GM18519 (cell line): ENCODE results near the gene NEUROG3.
"Not testable (repeated sequence)": the region's sequence is repeated elsewhere in the genome, so short reads cannot be mapped to it uniquely, and the experiment has no call there.

ENCODE experiments used
- ATAC-seq: cut with Tn5 transposase; IDR thresholded peaks from one replicate; pipeline ENCODE4 v1.9.1; 2021; ENCODE audit warnings: mild to moderate bottlenecking, moderate library complexity; ENCODE audit not compliant: unreplicated experiment, low FRiP score

Gene NEUROG3

GRCh38 chr10:69572159-69573055 lies 815 bp downstream of the NEUROG3 start:
- no peak for ATAC-seq

DNA sequence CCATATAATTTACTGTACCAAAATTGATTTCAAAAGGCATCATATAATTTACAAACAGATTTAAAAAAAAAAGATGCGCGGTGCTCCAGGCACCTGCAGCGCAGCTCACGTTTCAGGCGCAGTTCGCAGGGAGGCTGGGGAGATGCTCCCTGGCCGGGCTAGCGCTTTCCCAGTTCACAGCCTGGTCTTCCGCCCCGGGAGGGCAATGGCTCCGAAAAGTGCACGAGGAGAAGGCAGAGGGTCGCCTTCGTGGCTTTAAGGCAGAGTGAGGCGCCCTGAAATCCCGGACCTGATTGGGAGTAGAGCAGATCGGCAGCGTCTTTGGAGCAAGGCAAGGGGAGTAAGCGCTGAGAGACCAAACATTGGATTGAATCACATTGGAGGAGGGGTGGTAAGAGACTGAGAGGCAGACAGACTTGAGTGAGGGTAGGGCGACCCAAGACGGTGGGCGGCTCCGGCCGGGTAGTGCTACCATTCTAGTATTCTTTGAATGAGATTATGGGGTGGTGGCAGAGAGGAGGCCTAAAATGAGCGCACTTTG lies 1.5 kb downstream of the NEUROG3 start:
- no peak for ATAC-seq

GRCh38 chr10:69570050-69570816 lies 3.0 kb downstream of the NEUROG3 start:
- ATAC-seq: no peak

DNA sequence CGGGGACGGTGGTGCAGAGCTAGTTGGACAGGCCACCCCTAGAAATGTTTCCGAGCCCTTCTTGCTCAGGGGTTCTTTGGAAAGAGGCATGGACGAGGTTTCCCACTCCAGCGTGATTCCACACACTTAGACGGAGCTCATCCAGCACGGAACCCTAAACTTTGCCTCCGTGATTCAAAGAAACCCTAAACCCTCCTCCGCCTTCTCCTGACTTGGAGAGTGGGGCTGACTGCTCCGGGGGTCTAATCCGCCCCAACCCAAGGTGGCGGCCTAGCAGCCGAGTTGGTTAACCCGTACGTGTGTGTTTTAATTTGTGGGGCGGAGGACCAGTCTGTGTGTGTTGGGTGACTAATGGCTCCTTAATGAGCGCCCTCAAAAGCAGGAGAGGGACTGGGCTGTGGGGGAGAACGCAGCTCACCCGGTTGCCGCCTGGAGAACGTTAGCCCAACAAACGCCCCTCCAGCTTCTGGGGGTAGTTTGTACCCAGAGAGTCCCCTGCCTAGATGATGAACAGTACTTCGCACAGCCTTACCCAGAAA lies 3.8 kb downstream of the NEUROG3 start:
- ATAC-seq: no peak

- no peak for ATAC-seq
Observed at GRCh38 chr10:69568472-69569395, 4.5 kb downstream of the NEUROG3 start.

DNA sequence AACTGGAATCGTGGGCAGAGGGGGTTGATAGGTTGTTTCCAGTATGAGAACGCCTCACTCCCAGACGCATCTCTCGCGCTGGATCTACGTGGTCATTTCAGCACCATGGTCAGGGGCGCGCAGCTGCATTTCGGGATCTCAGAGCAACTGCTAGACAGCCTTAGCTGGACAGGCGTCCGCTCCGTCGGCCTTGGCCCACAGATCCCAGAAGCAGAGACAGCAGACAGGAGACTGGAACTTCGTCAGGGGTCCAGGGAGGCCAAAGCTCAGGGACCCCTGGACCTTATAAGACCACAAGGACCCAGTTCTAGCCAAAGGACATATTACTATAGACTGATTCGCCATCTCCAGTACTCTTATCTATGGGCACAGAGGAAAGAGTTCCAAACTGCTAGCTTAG lies 5.3 kb downstream of the NEUROG3 start:
- ATAC-seq: no peak

- no peak for ATAC-seq
Observed at GRCh38 chr10:69562731-69563254, 10.4 kb downstream of the NEUROG3 start.

GRCh38 chr10:69559525-69559924 lies 13.7 kb downstream of the NEUROG3 start:
- ATAC-seq: no peak

DNA sequence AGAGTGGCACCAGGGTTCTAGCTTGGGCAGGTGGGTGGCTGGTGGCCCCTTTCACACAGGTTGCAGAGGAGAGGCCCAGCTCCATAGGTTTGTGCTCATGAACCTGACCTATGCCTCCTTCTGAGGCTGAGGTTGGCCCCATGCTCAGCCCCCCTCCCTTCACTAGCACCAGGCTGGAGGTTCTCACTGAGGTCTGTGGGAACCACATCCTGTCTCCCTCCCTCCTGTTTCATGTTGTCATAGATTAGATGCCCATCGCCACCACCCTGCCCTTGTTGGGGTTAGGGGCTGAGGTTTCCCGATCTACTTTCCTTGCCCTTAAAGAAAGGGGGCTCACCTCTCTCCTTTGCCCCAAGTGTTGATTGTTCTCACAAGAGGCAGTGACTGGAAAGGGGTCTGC lies 14.7 kb downstream of the NEUROG3 start:
- no peak for ATAC-seq

- ATAC-seq: no peak
Observed at GRCh38 chr10:69554611-69555010, 18.6 kb downstream of the NEUROG3 start.

DNA sequence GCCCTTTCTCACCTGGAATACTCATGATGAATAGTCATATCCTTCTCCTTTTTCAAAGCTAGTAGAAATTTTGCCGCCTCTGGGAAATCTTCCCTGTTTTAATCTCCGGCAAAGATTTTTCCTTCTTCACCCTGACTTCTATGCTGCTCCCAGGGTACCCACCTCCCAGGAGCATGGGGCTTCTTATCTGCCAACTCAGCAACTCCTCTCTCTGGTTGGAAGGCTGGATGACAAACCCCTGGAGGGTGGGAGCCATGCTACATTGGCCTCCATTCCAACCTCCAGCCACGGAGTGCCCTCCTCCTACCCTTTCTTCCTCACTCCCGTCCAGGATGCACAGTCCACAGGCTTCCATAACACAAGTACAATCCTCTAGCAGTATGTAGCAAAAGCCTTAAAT lies 19.9 kb downstream of the NEUROG3 start:
- no peak for ATAC-seq

- no peak for ATAC-seq
Observed at GRCh38 chr10:69552268-69552667, 21.0 kb downstream of the NEUROG3 start.

GRCh38 chr10:69549959-69550358 lies 23.3 kb downstream of the NEUROG3 start:
- no peak for ATAC-seq

- no peak for ATAC-seq
Observed at GRCh38 chr10:69541463-69541862, 31.8 kb downstream of the NEUROG3 start.

DNA sequence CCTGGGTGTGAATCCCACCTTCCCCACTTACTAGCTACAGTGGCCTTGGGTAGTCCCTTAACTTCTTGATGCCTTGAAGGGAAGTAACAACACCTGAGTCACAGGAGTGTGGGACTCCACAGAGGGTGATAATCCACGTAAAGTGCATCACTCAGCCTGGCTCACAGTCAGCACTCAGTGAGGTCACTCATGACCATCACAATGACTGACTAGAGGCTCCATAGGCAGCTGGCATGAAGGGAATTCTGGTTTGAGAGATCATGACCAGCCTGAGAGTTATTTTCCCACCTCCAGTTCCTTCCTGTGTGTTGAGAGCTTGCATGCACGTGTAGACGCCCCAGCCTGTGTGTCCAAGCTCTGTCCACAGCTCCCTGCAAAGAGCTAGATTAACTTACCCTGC lies 34.8 kb downstream of the NEUROG3 start:
- ATAC-seq: no peak

DNA sequence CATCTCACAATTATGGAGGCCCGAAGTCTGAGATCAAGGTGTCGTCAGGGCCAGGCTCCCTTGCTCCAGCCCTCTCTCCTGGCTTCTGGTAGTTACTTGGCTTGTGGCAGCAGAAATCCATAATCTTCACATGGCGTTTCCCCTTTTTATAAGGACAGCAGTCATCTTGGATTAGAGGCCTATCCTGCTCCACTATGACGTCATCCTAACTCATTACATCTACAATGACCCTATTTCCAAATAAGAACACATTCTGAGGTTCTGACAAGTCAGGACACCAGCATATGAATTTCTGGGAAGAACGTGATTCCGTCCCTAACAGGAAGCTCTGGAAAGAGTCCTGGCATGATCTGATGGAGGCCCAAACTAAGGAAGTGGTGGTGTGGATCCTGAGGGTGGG lies 35.8 kb downstream of the NEUROG3 start:
- ATAC-seq: no peak

DNA sequence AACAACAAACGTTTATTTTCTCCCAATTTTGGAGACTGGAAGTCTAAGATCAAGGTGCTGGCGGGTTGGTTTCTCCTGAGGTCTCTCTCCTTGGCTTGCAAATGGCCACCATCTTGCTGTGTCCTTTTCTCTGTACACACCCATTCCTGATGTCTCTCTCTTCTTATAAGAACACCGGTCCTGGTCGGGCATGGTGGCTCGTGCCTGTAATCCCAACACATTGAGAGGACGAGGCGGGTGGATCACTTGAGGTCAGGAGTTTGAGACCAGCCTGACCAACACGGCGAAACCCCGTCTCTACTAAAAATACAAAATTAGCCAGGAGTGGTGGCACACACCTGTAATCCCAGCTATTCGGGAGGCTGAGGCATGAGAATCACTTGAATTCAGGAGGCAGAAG lies 36.7 kb downstream of the NEUROG3 start:
- ATAC-seq: not testable (repeated sequence)

GRCh38 chr10:69533658-69534057 lies 39.6 kb downstream of the NEUROG3 start:
- no peak for ATAC-seq

- ATAC-seq: no peak
Observed at GRCh38 chr10:69527961-69528360, 45.3 kb downstream of the NEUROG3 start.
